Measurements from ENCODE around the gene IGSF9B.

Gene IGSF9B

DNA sequence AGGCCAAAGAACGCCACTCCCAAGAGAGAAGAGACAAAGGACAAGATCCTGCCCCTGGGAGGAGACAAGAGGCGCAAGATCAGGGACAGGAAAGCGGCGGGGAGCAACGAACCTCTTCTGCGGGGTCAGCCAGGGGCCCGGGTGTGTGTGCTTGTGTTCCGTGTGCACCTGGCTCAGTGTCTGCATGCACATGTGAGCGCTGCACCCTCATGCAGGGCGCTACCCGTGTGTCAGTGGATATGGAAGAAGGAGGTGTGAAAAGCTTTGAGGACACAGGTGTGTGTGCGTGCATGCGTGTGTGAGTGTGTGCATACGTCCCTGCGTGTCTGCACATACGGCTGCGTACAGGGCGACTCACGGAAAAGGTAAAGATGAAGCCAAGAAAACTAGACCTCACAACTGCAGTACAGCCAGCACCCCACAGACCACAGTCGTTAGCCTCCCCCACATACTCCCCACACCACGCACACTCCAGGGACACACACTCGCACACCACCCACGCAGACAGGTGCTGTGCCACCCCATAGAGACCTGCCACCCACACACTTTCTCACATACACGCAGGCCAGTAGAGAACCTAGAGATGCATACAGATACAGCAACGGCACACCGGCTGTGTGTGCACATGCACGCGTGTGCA, 11.0 kb upstream of the IGSF9B start:
- no peak for DNase-seq (ENCODE audit: low read depth)
- no peak for TF ChIP-seq CTCF (IDR thresholded peaks at IDR 0.05; ENCODE audit: low read length, missing control alignments)
- no peak overlapping the region for H3K4me3 ChIP-seq (replicated peaks; ENCODE audit: low read depth, low read length)

DNA sequence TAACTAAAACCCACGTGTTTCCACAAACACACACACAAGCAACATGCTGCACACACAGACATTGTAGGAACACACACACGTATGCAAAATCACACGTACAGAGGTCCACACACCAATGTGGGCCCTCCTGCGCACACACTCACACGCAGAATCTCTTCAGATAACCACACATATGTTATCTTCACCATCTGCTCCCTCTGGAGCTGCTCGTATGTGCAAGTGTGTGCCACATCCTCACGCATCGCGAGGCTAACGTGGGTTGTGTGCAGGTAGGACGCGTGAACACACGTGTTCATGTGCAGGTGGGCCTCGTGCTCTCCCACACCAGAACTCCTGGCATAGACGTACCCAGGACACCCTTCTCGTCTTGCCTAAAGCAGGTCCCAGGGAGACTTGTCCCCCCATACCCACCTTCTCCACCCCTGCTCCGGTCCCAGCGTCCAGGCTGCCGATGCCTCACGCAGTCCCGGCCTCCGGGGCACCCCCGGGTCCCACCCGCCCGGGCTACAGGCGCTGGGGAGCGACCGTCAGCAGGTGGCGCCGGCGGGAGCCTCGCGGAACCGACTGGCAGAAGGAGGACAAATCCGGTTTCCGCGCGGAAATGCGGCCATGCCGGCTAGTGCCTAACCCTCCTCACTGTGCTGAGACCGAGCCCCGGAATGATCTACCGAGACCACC, 10.3 kb upstream of the IGSF9B start:
- peak; percentile 1 for TF ChIP-seq CTCF (IDR thresholded peaks at IDR 0.05; ENCODE audit: low read length, missing control alignments)
- H3K4me3 ChIP-seq (replicated peaks; ENCODE audit: low read depth, low read length) = no peak overlapping the region
- no peak for DNase-seq (ENCODE audit: low read depth)

- no peak for DNase-seq (ENCODE audit: low read depth)
- no peak overlapping the region for H3K4me3 ChIP-seq (replicated peaks; ENCODE audit: low read depth, low read length)
- TF ChIP-seq CTCF (IDR thresholded peaks at IDR 0.05; ENCODE audit: low read length, missing control alignments) = no peak
Observed at GRCh38 chr11:133966172-133966651, 9.4 kb upstream of the IGSF9B start.

DNA sequence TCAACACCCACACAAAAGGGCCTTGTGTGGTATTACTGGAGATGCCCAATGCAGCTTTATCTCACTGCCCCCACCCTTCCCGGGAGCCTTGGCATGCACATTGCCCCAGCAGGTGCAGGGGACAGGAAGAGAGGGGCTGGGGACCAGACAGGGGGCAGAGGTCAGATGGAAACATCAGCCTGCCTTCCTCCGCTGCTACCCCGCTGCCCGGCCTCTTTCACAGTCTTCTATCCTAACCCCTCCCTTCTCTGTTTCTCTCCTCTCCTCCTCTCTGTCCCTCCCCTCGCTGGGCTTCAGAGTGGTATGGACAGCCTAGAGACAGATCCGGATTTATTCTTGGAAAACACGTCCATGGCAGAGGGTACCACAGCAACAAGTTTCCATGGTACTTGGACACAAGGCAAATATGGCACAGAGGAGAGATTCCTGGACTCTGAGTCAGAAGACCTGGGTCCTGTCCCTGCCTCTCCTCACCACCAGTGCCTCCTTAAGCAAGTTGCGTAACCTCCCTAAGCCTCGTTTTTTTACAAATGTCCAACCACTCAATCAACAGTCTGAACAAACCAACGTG, 8.3 kb upstream of the IGSF9B start:
- TF ChIP-seq CTCF (IDR thresholded peaks at IDR 0.05; ENCODE audit: low read length, missing control alignments) = no peak
- DNase-seq (ENCODE audit: low read depth) = peak; percentile 34

GRCh38 chr11:133964356-133964755, 7.6 kb upstream of the IGSF9B start:
- no peak overlapping the region for H3K4me3 ChIP-seq (replicated peaks; ENCODE audit: low read depth, low read length)
- no peak for DNase-seq (ENCODE audit: low read depth)
- TF ChIP-seq CTCF (IDR thresholded peaks at IDR 0.05; ENCODE audit: low read length, missing control alignments) = no peak

More for the DNA sequence above, 8.3 kb upstream of the IGSF9B start:
- H3K4me3 ChIP-seq (replicated peaks; ENCODE audit: low read depth, low read length) = no peak overlapping the region

GRCh38 chr11:133961890-133962289, 5.1 kb upstream of the IGSF9B start:
- H3K4me3 ChIP-seq (replicated peaks; ENCODE audit: low read depth, low read length) = no peak overlapping the region
- TF ChIP-seq CTCF (IDR thresholded peaks at IDR 0.05; ENCODE audit: low read length, missing control alignments) = no peak
- no peak for DNase-seq (ENCODE audit: low read depth)
